Natural killer cell (primary cell): ENCODE data around the gene CREB3. TPM values are rescaled to one million over a fixed set of nuclear protein-coding genes. Genes with fewer than 3 reads are reported as not detected.

Experiments used
- ATAC-seq, 3 donors: fragments of 150-1000 bp in 2 of 3; fragments of 200-7000 bp in 1 of 3; cut with Tn5 transposase; 1 replicate in 1 of 3; 2 replicates in 2 of 3; pipeline ENCODE4 v1.10.0; 2021; ENCODE audit warnings: mild to moderate bottlenecking in 2 of 3, moderate library complexity in 2 of 3
- DNase-seq, 2 donors: peaks; one replicate each; pipeline versions ENCODE4 v3.0.0 to v3.0.0-alpha.2; 2013 to 2021; ENCODE audit warnings: mixed read lengths in 1 of 2
- H3K27ac ChIP-seq: one replicate; pipeline ENCODE4 v1.5.1; 2013; ENCODE audit warnings: mild to moderate bottlenecking, low read length
- H3K27me3 ChIP-seq: one replicate; pipeline ENCODE4 v1.6.1; 2013; ENCODE audit warnings: low read length; ENCODE audit not compliant: control insufficient read depth, insufficient read depth
- H3K36me3 ChIP-seq: one replicate; pipeline ENCODE4 v1.6.1; 2013; ENCODE audit warnings: low read length; ENCODE audit not compliant: control insufficient read depth, insufficient read depth
- H3K4me1 ChIP-seq: one replicate; pipeline ENCODE4 v1.6.1; 2013; ENCODE audit warnings: low read length; ENCODE audit not compliant: control insufficient read depth, insufficient read depth
- H3K4me3 ChIP-seq: one replicate; pipeline ENCODE4 v1.5.1; 2013; ENCODE audit warnings: low read length
- H3K9me3 ChIP-seq: one replicate; pipeline ENCODE4 v1.6.1; 2013; ENCODE audit warnings: low read length; ENCODE audit not compliant: control insufficient read depth, insufficient read depth
- H3K27ac Mint-ChIP-seq, 2 donors: one replicate each; pipeline ENCODE4 v1.8.0; 2022; ENCODE audit warnings: mild to moderate bottlenecking in 2 of 2, mixed read lengths in 2 of 2, moderate library complexity in 1 of 2
- H3K27me3 Mint-ChIP-seq, 2 donors: one replicate each; pipeline ENCODE4 v1.8.0; 2022; ENCODE audit warnings: low read depth in 2 of 2, mixed read lengths in 2 of 2
- H3K36me3 Mint-ChIP-seq: one replicate; pipeline ENCODE4 v1.8.0; 2022; ENCODE audit warnings: mixed read lengths
- H3K4me1 Mint-ChIP-seq, 2 donors: one replicate each; pipeline ENCODE4 v1.8.0; 2022; ENCODE audit warnings: mixed read lengths in 2 of 2
- H3K4me3 Mint-ChIP-seq: one replicate; pipeline ENCODE4 v1.8.0; 2022; ENCODE audit warnings: mild to moderate bottlenecking, moderate library complexity, mixed read lengths
- H3K9me3 Mint-ChIP-seq, 2 donors: one replicate each; pipeline ENCODE4 v1.8.0; 2022; ENCODE audit warnings: mixed read lengths in 2 of 2
- WGBS: methylation state at CpG from one replicate; pipeline ENCODE4 v1.1.7; 2013; ENCODE audit warnings: missing lambda C conversion rate; ENCODE audit not compliant: insufficient coverage; 5-methylcytosine and 5-hydroxymethylcytosine counted together
- intact Hi-C: fragments of 100-400 bp; cut with micrococcal nuclease; formaldehyde crosslinking; loops from one replicate; pipeline ENCODE4 v1.14.2; 2022
- total RNA-seq, 4 donors: library from RNA; stranded (reverse); fragments of 120-200 nt in 1 of 4; gene quantifications; one replicate each; pipeline versions ENCODE4 v1.2.3 to v1.2.4, GENCODE V29; 2013 to 2022
- TF ChIP-seq, protein P1 (sequence below): fragments of 200-600 bp; IDR thresholded peaks from one replicate; pipeline ENCODE4 v1.8.0; 2022; ENCODE audit warnings: antibody characterized with exemption

The CREB3 gene
- total RNA-seq, 3 donors from 2014 or later (not counting 1 experiment from before 2014, with no cell fraction given) = 15.7 to 19.7 (median 18.8) TPM

DNA sequence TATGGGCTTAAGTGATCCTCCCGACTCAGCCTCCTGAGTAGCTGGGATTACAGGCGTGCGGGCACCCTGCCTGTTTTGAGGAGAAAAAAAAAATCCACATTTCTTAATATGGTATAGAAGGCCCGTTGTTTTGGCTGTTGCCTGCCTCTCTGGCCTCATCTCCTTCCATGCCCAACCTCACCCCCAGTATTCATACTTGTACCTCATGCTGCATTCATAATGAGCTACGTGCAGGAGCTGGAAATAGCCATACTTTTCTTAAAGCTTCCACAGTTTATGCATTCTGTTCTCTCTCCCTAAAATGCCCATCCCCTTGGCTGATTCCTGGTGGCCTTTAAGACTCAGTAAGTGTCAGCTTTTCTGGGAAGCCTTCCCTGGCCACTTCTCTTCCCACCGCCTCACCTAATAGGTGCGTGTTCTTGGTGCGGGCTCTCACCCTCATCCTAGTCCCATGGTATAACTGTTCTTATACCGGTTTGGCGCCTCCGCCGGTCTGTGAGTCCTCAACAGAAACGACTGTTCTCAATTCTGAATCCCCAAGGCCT lies 40.6 kb upstream of the CREB3 start:
- ATAC-seq = no peak
- Mint-ChIP-seq H3K4me3 (peak overlapping the region; percentile 90), H3K4me1 (peaks cover 6 to 31% of the 10 kb centered on the region in 2 donors), H3K36me3 (no peaks in the 10 kb centered on the region), H3K27ac (peak overlapping the region; percentile 78 to 84), H3K9me3 (no peaks in the 10 kb centered on the region), H3K27me3 (no peaks in the 10 kb centered on the region)
- no peak overlapping the region for H3K27ac ChIP-seq
- no peak overlapping the region for H3K4me3 ChIP-seq
- H3K27me3 ChIP-seq = no peaks in the 10 kb centered on the region
- peaks cover 12% of the 10 kb centered on the region for H3K36me3 ChIP-seq
- TF ChIP-seq, protein P1, sequence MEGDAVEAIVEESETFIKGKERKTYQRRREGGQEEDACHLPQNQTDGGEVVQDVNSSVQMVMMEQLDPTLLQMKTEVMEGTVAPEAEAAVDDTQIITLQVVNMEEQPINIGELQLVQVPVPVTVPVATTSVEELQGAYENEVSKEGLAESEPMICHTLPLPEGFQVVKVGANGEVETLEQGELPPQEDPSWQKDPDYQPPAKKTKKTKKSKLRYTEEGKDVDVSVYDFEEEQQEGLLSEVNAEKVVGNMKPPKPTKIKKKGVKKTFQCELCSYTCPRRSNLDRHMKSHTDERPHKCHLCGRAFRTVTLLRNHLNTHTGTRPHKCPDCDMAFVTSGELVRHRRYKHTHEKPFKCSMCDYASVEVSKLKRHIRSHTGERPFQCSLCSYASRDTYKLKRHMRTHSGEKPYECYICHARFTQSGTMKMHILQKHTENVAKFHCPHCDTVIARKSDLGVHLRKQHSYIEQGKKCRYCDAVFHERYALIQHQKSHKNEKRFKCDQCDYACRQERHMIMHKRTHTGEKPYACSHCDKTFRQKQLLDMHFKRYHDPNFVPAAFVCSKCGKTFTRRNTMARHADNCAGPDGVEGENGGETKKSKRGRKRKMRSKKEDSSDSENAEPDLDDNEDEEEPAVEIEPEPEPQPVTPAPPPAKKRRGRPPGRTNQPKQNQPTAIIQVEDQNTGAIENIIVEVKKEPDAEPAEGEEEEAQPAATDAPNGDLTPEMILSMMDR = no peak
- intact Hi-C loops = no loop called here
- no peak for DNase-seq
- 94% methylated on average over 11 of the region's 13 CpGs for WGBS
- no peaks in the 10 kb centered on the region for H3K9me3 ChIP-seq
- H3K4me1 ChIP-seq = peaks cover 24% of the 10 kb centered on the region

DNA sequence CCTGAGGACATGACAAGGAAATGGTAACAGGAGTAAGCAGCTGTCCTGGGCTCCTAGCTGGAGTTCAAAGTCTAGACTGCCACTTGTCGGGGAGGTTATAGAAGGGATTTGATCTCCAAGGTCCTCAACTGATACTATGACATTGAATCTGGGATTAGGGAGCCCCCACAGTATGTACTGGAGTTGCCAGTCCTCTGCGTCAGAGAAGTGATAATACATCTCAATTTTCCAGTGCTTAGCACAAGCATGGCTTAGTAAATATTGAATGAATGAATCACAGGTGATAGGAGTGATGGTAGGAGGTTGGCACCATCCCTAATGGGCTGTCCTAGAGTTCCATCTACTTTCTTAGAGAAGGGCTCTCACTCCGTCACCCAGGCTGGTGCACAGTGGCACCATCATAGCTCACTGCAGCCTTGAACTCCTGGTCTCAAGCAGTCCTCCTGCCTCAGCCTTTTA lies 36.5 kb upstream of the CREB3 start:
- no peaks in the 10 kb centered on the region for H3K9me3 ChIP-seq
- Mint-ChIP-seq H3K27me3 (no peaks in the 10 kb centered on the region), H3K9me3 (no peaks in the 10 kb centered on the region), H3K36me3 (no peaks in the 10 kb centered on the region), H3K27ac (peak overlapping the region; percentile 23 to 67), H3K4me3 (no peak overlapping the region), H3K4me1 (peaks cover 10 to 25% of the 10 kb centered on the region in 2 donors)
- H3K36me3 ChIP-seq = peaks cover 53% of the 10 kb centered on the region
- ATAC-seq (no peak), DNase-seq (no peak)
- intact Hi-C loops = loop anchor here (1.0 to 2.0 kb wide), 2 partner anchors 38 to 91 kb away; partner anchors contain the start of genes CCDC107, RMRP and TESK1
- TF ChIP-seq, protein P1 = no peak
- WGBS = 97% methylated on average over 3 of the region's 3 CpGs
- no peak overlapping the region for H3K4me3 ChIP-seq
- peaks cover 15% of the 10 kb centered on the region for H3K4me1 ChIP-seq
- H3K27ac ChIP-seq = no peak overlapping the region
- no peaks in the 10 kb centered on the region for H3K27me3 ChIP-seq

DNA sequence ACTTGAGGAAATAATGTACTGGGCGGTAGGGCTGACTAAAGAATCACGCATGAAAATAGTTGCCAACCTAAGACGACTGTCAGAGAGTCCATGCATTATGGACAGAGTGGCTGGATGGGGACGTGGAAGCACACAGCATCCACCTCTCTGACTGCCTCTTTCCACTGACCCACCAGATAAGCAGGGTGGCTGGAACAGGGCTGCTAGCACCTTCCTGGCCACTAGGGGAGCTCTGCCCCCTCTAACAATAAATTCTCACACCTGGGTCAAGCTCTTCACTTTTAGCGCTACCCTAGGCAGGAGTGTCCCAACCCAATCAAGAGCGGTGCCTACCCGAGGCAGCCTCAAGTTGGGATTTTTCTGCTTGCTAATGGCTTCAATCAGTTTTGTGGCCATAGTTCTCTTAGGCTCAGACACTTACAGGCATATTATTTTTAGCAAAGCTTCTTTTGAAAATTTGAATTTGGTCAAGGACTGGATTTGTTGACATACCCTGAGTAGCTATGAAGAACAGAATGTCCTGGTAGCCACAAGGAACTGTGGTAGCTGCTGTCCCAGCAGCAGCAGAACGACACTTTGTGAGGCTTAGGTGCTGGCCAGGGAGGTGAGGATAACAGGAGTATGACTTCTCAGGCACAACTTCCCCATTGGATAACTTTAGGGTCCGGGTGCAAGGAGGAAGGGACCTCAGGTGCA lies 35.8 kb upstream of the CREB3 start:
- DNase-seq (peak; percentile 46 to 79), ATAC-seq (peak; percentile 93 to 100 (median 97))
- 49% methylated on average over 9 of the region's 9 CpGs for WGBS
- intact Hi-C loops = loop anchor here (1.0 to 2.0 kb wide), 2 partner anchors 38 to 92 kb away; partner anchors contain the start of genes CCDC107, RMRP and TESK1
- peaks cover 8% of the 10 kb centered on the region for H3K4me1 ChIP-seq
- no peaks in the 10 kb centered on the region for H3K9me3 ChIP-seq
- H3K27me3 Mint-ChIP-seq = no peaks in the 10 kb centered on the region
- H3K4me1 Mint-ChIP-seq = peaks cover 10 to 18% of the 10 kb centered on the region in 2 donors
- peak overlapping the region; percentile 23 to 67 for H3K27ac Mint-ChIP-seq
- TF ChIP-seq, protein P1 = peak; percentile 88
- H3K4me3 ChIP-seq = no peak overlapping the region
- H3K9me3 Mint-ChIP-seq = no peaks in the 10 kb centered on the region
- peak overlapping the region; percentile 23 for H3K27ac ChIP-seq
- H3K4me3 Mint-ChIP-seq = no peak overlapping the region
- no peaks in the 10 kb centered on the region for H3K36me3 Mint-ChIP-seq
- H3K36me3 ChIP-seq = peaks cover 60% of the 10 kb centered on the region
- no peaks in the 10 kb centered on the region for H3K27me3 ChIP-seq
